SK-N-SH treated with all-trans-retinoic acid at 6 μM for 48 hours (cell line): ENCODE data around the gene LRRC75A.

Source experiments
- ATAC-seq: fragments of 200-7000 bp; cut with Tn5 transposase; 3 replicates; pipeline ENCODE4 v1.9.1; 2020; ENCODE audit warnings: mild to moderate bottlenecking, moderate library complexity
- ARNTL ChIP-seq: fragments of 450-650 bp; formaldehyde crosslinking; IDR thresholded peaks from 2 replicates; pipeline ENCODE4 v1.5.0; 2020; ENCODE audit warnings: low read depth, mild to moderate bottlenecking, moderate library complexity, borderline replicate concordance
- BACH2 ChIP-seq: fragments of 250-450 bp; sonication (Bioruptor Pico); IDR thresholded peaks from 2 replicates; pipeline ENCODE4 v1.9.0; 2021; ENCODE audit warnings: mild to moderate bottlenecking, borderline replicate concordance
- CSDC2 ChIP-seq: fragments of 250-450 bp; sonication (Bioruptor Pico); IDR thresholded peaks from 2 replicates; pipeline ENCODE4 v1.5.0; 2020; ENCODE audit warnings: mild to moderate bottlenecking, moderate library complexity
- ESRRG ChIP-seq: fragments of 250-450 bp; sonication (Bioruptor Pico); IDR thresholded peaks from 2 replicates; pipeline ENCODE4 v1.6.1; 2021; ENCODE audit warnings: mild to moderate bottlenecking
- ISL1 ChIP-seq: fragments of 250-450 bp; sonication (Bioruptor Pico); IDR thresholded peaks from 2 replicates; pipeline ENCODE4 v2.1.2; 2022; ENCODE audit warnings: mild to moderate bottlenecking, moderate library complexity
- POU6F1 ChIP-seq: fragments of 250-450 bp; sonication (Bioruptor Pico); IDR thresholded peaks from 2 replicates; pipeline ENCODE4 v1.8.0; 2021; ENCODE audit warnings: low read depth, mild to moderate bottlenecking, moderate library complexity, borderline replicate concordance
- PPARA ChIP-seq: fragments of 250-450 bp; sonication (Bioruptor Pico); IDR thresholded peaks from 2 replicates; pipeline ENCODE4 v1.5.0; 2020; ENCODE audit warnings: mild to moderate bottlenecking, borderline replicate concordance
- RARB ChIP-seq: fragments of 250-450 bp; sonication (Bioruptor Pico); IDR thresholded peaks from 2 replicates; pipeline ENCODE4 v1.8.0; 2021; ENCODE audit warnings: mild to moderate bottlenecking, moderate library complexity
- SNAI2 ChIP-seq: fragments of 250-450 bp; sonication (Bioruptor Pico); IDR thresholded peaks from 2 replicates; pipeline ENCODE4 v1.5.0; 2020; ENCODE audit warnings: mild to moderate bottlenecking, moderate library complexity
- TCF4 ChIP-seq: fragments of 250-450 bp; sonication (Bioruptor Pico); IDR thresholded peaks from 2 replicates; pipeline ENCODE4 v1.8.0; 2021; ENCODE audit warnings: mild to moderate bottlenecking, moderate library complexity, borderline replicate concordance
- TOX ChIP-seq: fragments of 250-450 bp; sonication (Bioruptor Pico); IDR thresholded peaks from 2 replicates; pipeline ENCODE4 v1.8.0; 2021; ENCODE audit warnings: mild to moderate bottlenecking, moderate library complexity, borderline replicate concordance
- ZC3H10 ChIP-seq: fragments of 250-450 bp; sonication (Bioruptor Pico); IDR thresholded peaks from 2 replicates; pipeline ENCODE4 v1.5.1; 2021; ENCODE audit warnings: mild to moderate bottlenecking, moderate library complexity
- ZFP3 ChIP-seq: fragments of 250-450 bp; sonication (Bioruptor Pico); IDR thresholded peaks from 2 replicates; pipeline ENCODE4 v1.5.0; 2020; ENCODE audit warnings: mild to moderate bottlenecking, moderate library complexity
- ZFP30 ChIP-seq: fragments of 450-650 bp; formaldehyde crosslinking; IDR thresholded peaks from 2 replicates; pipeline ENCODE4 v1.5.0; 2022; ENCODE audit warnings: mild to moderate bottlenecking, moderate library complexity
- ZNF70 ChIP-seq: fragments of 450-650 bp; formaldehyde crosslinking; IDR thresholded peaks from 2 replicates; pipeline ENCODE4 v1.5.0; 2020; ENCODE audit warnings: mild to moderate bottlenecking, moderate library complexity
- ZNF8 ChIP-seq: fragments of 450-650 bp; formaldehyde crosslinking; IDR thresholded peaks from 2 replicates; pipeline ENCODE4 v1.5.0; 2020; ENCODE audit warnings: mild to moderate bottlenecking, moderate library complexity
- TF ChIP-seq, protein P1 (sequence below): fragments of 250-450 bp; sonication (Bioruptor Pico); IDR thresholded peaks from 2 replicates; pipeline ENCODE4 v1.8.0; 2020; ENCODE audit warnings: mild to moderate bottlenecking, moderate library complexity, borderline replicate concordance
- TF ChIP-seq, protein P2 (sequence below): fragments of 250-450 bp; sonication (Bioruptor Pico); IDR thresholded peaks from 2 replicates; pipeline ENCODE4 v1.5.1; 2020; ENCODE audit warnings: low read depth, mild to moderate bottlenecking, moderate library complexity
- TF ChIP-seq, protein P3 (sequence below): fragments of 250-450 bp; sonication (Bioruptor Pico); IDR thresholded peaks from 2 replicates; pipeline ENCODE4 v1.5.0; 2020; ENCODE audit warnings: mild to moderate bottlenecking, moderate library complexity

LRRC75A gene

DNA sequence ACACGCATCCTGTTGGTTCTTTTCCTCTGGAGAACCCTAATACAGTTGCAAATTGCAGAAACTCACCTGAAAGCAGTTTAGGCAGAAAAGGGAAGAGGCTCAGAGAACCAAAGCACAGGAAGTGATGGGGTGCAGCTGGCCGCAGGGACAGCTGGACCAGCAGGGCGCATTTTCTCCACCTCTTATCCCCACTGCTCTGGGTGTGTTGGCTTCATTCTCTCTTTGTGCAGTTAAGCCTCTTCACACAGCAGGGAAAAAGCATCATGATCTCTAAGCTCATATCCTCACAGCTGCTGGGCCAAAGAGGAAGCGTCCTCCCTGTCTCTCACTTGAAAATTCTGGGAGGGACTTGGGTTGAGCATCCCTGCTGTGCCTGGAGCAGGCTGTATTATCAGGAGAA is 20.0 kb upstream of the LRRC75A start:
- TF ChIP-seq ZFP30 (no peak), CSDC2 (no peak), ESRRG (CRISPR knock-in tag) (no peak), POU6F1 (CRISPR knock-in tag) (no peak), ZFP3 (CRISPR knock-in tag) (no peak)
- TF ChIP-seq, protein P1, sequence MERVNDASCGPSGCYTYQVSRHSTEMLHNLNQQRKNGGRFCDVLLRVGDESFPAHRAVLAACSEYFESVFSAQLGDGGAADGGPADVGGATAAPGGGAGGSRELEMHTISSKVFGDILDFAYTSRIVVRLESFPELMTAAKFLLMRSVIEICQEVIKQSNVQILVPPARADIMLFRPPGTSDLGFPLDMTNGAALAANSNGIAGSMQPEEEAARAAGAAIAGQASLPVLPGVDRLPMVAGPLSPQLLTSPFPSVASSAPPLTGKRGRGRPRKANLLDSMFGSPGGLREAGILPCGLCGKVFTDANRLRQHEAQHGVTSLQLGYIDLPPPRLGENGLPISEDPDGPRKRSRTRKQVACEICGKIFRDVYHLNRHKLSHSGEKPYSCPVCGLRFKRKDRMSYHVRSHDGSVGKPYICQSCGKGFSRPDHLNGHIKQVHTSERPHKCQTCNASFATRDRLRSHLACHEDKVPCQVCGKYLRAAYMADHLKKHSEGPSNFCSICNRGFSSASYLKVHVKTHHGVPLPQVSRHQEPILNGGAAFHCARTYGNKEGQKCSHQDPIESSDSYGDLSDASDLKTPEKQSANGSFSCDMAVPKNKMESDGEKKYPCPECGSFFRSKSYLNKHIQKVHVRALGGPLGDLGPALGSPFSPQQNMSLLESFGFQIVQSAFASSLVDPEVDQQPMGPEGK (CRISPR knock-in tag): no peak
- no peak for ATAC-seq

GRCh38 chr17:16511593-16511992 is 19.6 kb upstream of the LRRC75A start:
- TF ChIP-seq RARB (CRISPR knock-in tag): no peak
- no peak for TF ChIP-seq ARNTL
- no peak for TF ChIP-seq ZC3H10 (CRISPR knock-in tag)
- TF ChIP-seq, protein P1 (CRISPR knock-in tag): no peak
- TF ChIP-seq ZFP30: no peak
- no peak for TF ChIP-seq TOX (CRISPR knock-in tag)
- TF ChIP-seq BACH2 (CRISPR knock-in tag): no peak
- no peak for TF ChIP-seq ZNF8 (CRISPR knock-in tag)
- no peak for TF ChIP-seq ZFP3 (CRISPR knock-in tag)
- TF ChIP-seq, protein P2, sequence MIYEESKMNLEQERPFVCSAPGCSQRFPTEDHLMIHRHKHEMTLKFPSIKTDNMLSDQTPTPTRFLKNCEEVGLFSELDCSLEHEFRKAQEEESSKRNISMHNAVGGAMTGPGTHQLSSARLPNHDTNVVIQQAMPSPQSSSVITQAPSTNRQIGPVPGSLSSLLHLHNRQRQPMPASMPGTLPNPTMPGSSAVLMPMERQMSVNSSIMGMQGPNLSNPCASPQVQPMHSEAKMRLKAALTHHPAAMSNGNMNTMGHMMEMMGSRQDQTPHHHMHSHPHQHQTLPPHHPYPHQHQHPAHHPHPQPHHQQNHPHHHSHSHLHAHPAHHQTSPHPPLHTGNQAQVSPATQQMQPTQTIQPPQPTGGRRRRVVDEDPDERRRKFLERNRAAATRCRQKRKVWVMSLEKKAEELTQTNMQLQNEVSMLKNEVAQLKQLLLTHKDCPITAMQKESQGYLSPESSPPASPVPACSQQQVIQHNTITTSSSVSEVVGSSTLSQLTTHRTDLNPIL (CRISPR knock-in tag): no peak
- no peak for TF ChIP-seq TCF4
- TF ChIP-seq ISL1 (CRISPR knock-in tag): no peak
- no peak for TF ChIP-seq SNAI2 (CRISPR knock-in tag)
- no peak for TF ChIP-seq PPARA (CRISPR knock-in tag)
- TF ChIP-seq ESRRG (CRISPR knock-in tag): no peak
- TF ChIP-seq, protein P3, sequence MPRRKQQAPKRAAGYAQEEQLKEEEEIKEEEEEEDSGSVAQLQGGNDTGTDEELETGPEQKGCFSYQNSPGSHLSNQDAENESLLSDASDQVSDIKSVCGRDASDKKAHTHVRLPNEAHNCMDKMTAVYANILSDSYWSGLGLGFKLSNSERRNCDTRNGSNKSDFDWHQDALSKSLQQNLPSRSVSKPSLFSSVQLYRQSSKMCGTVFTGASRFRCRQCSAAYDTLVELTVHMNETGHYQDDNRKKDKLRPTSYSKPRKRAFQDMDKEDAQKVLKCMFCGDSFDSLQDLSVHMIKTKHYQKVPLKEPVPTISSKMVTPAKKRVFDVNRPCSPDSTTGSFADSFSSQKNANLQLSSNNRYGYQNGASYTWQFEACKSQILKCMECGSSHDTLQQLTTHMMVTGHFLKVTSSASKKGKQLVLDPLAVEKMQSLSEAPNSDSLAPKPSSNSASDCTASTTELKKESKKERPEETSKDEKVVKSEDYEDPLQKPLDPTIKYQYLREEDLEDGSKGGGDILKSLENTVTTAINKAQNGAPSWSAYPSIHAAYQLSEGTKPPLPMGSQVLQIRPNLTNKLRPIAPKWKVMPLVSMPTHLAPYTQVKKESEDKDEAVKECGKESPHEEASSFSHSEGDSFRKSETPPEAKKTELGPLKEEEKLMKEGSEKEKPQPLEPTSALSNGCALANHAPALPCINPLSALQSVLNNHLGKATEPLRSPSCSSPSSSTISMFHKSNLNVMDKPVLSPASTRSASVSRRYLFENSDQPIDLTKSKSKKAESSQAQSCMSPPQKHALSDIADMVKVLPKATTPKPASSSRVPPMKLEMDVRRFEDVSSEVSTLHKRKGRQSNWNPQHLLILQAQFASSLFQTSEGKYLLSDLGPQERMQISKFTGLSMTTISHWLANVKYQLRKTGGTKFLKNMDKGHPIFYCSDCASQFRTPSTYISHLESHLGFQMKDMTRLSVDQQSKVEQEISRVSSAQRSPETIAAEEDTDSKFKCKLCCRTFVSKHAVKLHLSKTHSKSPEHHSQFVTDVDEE (CRISPR knock-in tag): no peak
- no peak for TF ChIP-seq CSDC2
- TF ChIP-seq ZNF70 (CRISPR knock-in tag): no peak
- ATAC-seq: no peak

GRCh38 chr17:16507918-16508533 is 16.0 kb upstream of the LRRC75A start:
- no peak for ATAC-seq

More at GRCh38 chr17:16507918-16508533, 16.0 kb upstream of the LRRC75A start:
- TF ChIP-seq PPARA (CRISPR knock-in tag) (no peak), CSDC2 (no peak)
- TF ChIP-seq, protein P1 (CRISPR knock-in tag): no peak
